T-cell (primary cell): ENCODE results near the gene PRIMA1. TPM values are rescaled to one million over a fixed set of nuclear protein-coding genes. Genes with fewer than 3 reads are reported as not detected.

Experiments
- ATAC-seq, 4 experiments: fragments of 200-7000 bp in 3 of 4; fragments of 150-1000 bp in 1 of 4; cut with Tn5 transposase; replicated peaks in 1 of 4; 1 replicate in 3 of 4; 2 replicates in 1 of 4; pipeline ENCODE4 v1.10.0; 2021; ENCODE audit warnings: moderate library complexity in 3 of 4, mild to moderate bottlenecking in 2 of 4, moderate number of reproducible peaks in 1 of 4
- CTCF ChIA-PET, 2 donors: fragments of 300-600 bp; sonication (Branson Sonifier 250); formaldehyde crosslinking; loops; one replicate each; lab custom pipeline; 2022; ENCODE audit warnings: antibody characterized with exemption in 2 of 2; lab: Charles Lee
- POLR2A ChIA-PET, 2 donors: fragments of 300-600 bp; sonication (Branson Sonifier 250); formaldehyde crosslinking; loops; one replicate each; lab custom pipeline; 2022; ENCODE audit warnings: antibody characterized with exemption in 2 of 2; lab: Charles Lee
- DNase-seq, 35 experiments: peaks; one replicate each; pipeline versions ENCODE4 v3.0.0 to v3.0.0-alpha.2; 2013 to 2023
- H3K27ac ChIP-seq: one replicate; pipeline ENCODE4 v1.5.1; 2013; ENCODE audit warnings: low read length
- H3K27me3 ChIP-seq, 2 experiments: replicated peaks in 1 of 2; 1 replicate in 1 of 2; 2 replicates in 1 of 2; pipeline versions ENCODE4 v1.6.1 to v1.7.0; 2013; ENCODE audit warnings: low read length in 1 of 2, mixed read lengths in 1 of 2; ENCODE audit not compliant: control insufficient read depth in 2 of 2, insufficient read depth in 2 of 2; ENCODE audit errors: extremely low read depth in 1 of 2
- H3K36me3 ChIP-seq, 2 donors: 1 replicate in 1 of 2; 2 replicates in 1 of 2; pipeline versions ENCODE4 v1.6.1 to v1.7.0; 2013; ENCODE audit warnings: low read length in 1 of 2; ENCODE audit not compliant: control insufficient read depth in 2 of 2, insufficient read depth in 1 of 2; ENCODE audit errors: extremely low read depth in 1 of 2
- H3K4me1 ChIP-seq, 2 experiments: 1 replicate in 1 of 2; 2 replicates in 1 of 2; pipeline versions ENCODE4 v1.6.1 to v1.7.0; 2013; ENCODE audit warnings: low read length in 2 of 2, mixed read lengths in 1 of 2; ENCODE audit not compliant: insufficient read depth in 2 of 2, control insufficient read depth in 1 of 2; ENCODE audit errors: extremely low read depth in 1 of 2
- H3K4me3 ChIP-seq, 2 donors: 1 replicate in 1 of 2; 2 replicates in 1 of 2; pipeline versions ENCODE4 v1.5.1 to v1.7.0; 2013; ENCODE audit warnings: mild to moderate bottlenecking in 2 of 2, low read length in 1 of 2, moderate library complexity in 1 of 2; ENCODE audit not compliant: control insufficient read depth in 1 of 2; ENCODE audit errors: extremely low read depth in 1 of 2
- H3K9me3 ChIP-seq: 2 replicates; pipeline ENCODE4 v1.7.0; 2013
- H3K27ac Mint-ChIP-seq, 2 donors: one replicate each; pipeline ENCODE4 v1.8.0; 2020 to 2021; ENCODE audit warnings: mild to moderate bottlenecking in 2 of 2, mixed read lengths in 2 of 2
- H3K27me3 Mint-ChIP-seq, 2 donors: one replicate each; pipeline ENCODE4 v1.8.0; 2021 to 2022; ENCODE audit warnings: mixed read lengths in 2 of 2
- H3K36me3 Mint-ChIP-seq: one replicate; pipeline ENCODE4 v1.8.0; 2021; ENCODE audit warnings: mixed read lengths
- H3K4me1 Mint-ChIP-seq, 3 donors: one replicate each; pipeline ENCODE4 v1.8.0; 2020 to 2022; ENCODE audit warnings: mixed read lengths in 3 of 3, mild to moderate bottlenecking in 1 of 3
- H3K4me3 Mint-ChIP-seq, 3 donors: one replicate each; pipeline ENCODE4 v1.8.0; 2020 to 2022; ENCODE audit warnings: mild to moderate bottlenecking in 3 of 3, mixed read lengths in 3 of 3, moderate library complexity in 3 of 3
- H3K9me3 Mint-ChIP-seq, 3 donors: one replicate each; pipeline ENCODE4 v1.8.0; 2020 to 2022; ENCODE audit warnings: mixed read lengths in 3 of 3
- WGBS: methylation state at CpG from one replicate; pipeline ENCODE4 v1.1.5; 2013; ENCODE audit warnings: missing lambda C conversion rate; ENCODE audit not compliant: insufficient coverage; 5-methylcytosine and 5-hydroxymethylcytosine counted together
- total RNA-seq, 35 experiments: library from RNA in 6 of 35; stranded (reverse) in 6 of 35; fragments of 120-200 nt in 1 of 35; gene quantifications; one replicate each; pipeline versions ENCODE4 v1.2.1 to v1.2.4 and lab custom pipeline; 2013 to 2026

The PRIMA1 gene
- total RNA-seq, 5 donors from 2014 or later (not counting 1 experiment from before 2014, with no cell fraction given): not detected

DNA sequence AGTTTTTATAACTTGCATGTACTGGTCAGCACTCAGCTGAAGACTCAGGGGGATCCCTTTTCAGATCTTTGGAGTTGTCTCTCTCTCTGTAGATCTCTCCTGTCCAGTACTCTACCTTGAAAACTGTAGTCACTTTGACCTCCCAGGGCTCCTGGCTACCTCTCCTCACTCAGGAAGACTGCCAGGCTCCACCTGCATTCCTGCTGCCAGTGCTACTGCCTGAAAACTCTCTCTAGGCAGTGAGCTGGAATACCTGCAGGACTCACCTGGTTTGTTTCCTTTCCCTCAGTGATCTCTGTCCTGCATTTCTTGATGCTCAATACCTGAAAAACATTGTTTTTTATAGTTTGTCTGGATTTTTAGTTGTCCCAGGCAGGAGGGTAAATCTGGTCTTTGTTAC lies 87.4 kb downstream of the PRIMA1 start:
- Mint-ChIP-seq H3K9me3 (peaks cover 11 to 24% (median 13%) of the 10 kb centered on the region in 3 donors), H3K4me3 (no peak overlapping the region)
- no peak overlapping the region for H3K27ac ChIP-seq

DNA sequence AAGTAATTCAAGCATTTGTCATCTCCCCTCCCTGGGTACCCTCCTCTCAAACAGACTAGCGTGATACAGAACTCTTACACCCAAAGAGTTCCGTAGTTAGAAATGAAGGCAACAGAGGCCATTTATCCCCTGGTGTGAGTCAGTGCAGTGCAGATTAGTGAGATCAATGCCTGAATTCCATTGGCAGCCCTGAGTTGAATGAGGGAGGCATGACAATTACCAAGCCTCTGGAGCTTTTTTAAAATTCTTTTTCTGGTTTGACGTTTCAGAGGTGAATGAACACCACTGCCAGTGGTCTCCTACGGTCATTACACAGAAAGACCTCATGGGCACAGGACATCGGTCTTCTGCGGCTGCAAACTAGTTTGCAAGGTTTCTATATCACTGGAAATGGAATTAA lies 94.4 kb downstream of the PRIMA1 start:
- Histone ChIP-seq H3K36me3 (no peaks in the 10 kb centered on the region), H3K4me3 (no peak overlapping the region), H3K27ac (no peak overlapping the region), H3K4me1 (no peaks in the 10 kb centered on the region), H3K27me3 (peaks cover 0 to 3% of the 10 kb centered on the region in 2 experiments), H3K9me3 (no peaks in the 10 kb centered on the region)
- no peak overlapping the region for H3K27ac Mint-ChIP-seq
- ATAC-seq (no peak), DNase-seq (no peak)
- H3K9me3 Mint-ChIP-seq: peaks cover 3 to 8% (median 5%) of the 10 kb centered on the region in 3 donors
- no peaks in the 10 kb centered on the region for H3K36me3 Mint-ChIP-seq
- H3K4me3 Mint-ChIP-seq: no peak overlapping the region
- POLR2A ChIA-PET: no interaction called here
- WGBS: no CpG with 5 or more reads among the region's 6 CpGs
- H3K27me3 Mint-ChIP-seq: peaks cover 8 to 14% of the 10 kb centered on the region in 2 donors
- H3K4me1 Mint-ChIP-seq: no peaks in the 10 kb centered on the region
- CTCF ChIA-PET: no interaction called here

More for the DNA sequence above, 87.4 kb downstream of the PRIMA1 start:
- Histone ChIP-seq H3K36me3 (no peaks in the 10 kb centered on the region), H3K4me1 (no peaks in the 10 kb centered on the region), H3K4me3 (no peak overlapping the region), H3K9me3 (no peaks in the 10 kb centered on the region), H3K27me3 (peaks cover 0 to 17% of the 10 kb centered on the region in 2 experiments)
- no peak overlapping the region for H3K27ac Mint-ChIP-seq
- DNase-seq: no peak
- CTCF ChIA-PET: no interaction called here
- peaks cover 20 to 33% of the 10 kb centered on the region in 2 donors for H3K27me3 Mint-ChIP-seq
- POLR2A ChIA-PET: interaction anchor here in 1 of 2 donors (0.7 kb wide), 1 partner anchor 21 kb away, joined by 4 read pairs; no protein-coding TSS in a partner anchor
- H3K36me3 Mint-ChIP-seq: no peaks in the 10 kb centered on the region
- no peak for ATAC-seq
- H3K4me1 Mint-ChIP-seq: no peaks in the 10 kb centered on the region

DNA sequence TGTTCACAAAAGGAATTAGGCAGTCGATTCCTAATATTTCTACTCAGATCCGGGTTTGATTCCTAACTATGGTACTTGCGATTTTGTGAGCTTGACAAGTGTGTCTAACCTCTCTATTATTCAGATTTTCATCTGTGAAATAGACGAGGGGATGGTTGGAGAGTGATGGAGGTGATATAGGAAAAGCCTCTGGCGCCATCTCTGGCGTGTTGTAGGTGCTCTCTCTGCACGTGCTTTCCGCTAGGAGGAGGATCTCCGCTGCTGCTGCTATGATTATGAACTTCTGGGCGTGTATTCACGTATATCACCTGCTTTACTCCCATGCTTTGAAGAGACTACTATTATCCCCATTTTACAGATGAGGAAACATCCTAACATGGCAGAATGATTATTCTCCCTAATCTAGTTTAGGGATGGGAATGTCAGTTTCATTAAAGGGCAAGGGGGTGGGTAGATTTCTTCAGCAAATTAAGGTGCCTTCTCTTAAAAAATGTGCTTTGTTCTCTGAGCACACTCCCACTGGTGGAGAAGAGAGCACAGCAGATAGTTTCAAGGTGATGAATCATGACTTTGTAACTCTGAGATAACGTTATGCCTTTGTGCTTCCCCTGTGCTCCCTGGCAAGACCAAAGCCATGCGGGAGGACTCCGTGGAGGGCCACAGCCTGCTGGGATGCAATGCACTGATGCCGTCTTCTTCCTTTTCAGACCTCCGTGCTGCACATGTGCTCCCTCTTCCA lies 97.1 kb downstream of the PRIMA1 start:
- peaks cover 25 to 28% of the 10 kb centered on the region in 2 donors for H3K27me3 Mint-ChIP-seq
- Histone ChIP-seq H3K4me1 (no peaks in the 10 kb centered on the region), H3K4me3 (no peak overlapping the region), H3K27ac (no peak overlapping the region), H3K9me3 (no peaks in the 10 kb centered on the region), H3K36me3 (no peaks in the 10 kb centered on the region), H3K27me3 (peaks cover 5 to 6% of the 10 kb centered on the region in 2 experiments)
- ATAC-seq (no peak), DNase-seq (no peak)
- ChIA-PET POLR2A (no interaction called here), CTCF (no interaction called here)
- H3K36me3 Mint-ChIP-seq: no peaks in the 10 kb centered on the region
- peaks cover 0 to 8% (median 0%) of the 10 kb centered on the region in 3 donors for H3K9me3 Mint-ChIP-seq
- no peak overlapping the region for H3K4me3 Mint-ChIP-seq
- H3K27ac Mint-ChIP-seq: no peak overlapping the region
- no peaks in the 10 kb centered on the region for H3K4me1 Mint-ChIP-seq
- WGBS: 73% methylated on average over 9 of the region's 16 CpGs

DNA sequence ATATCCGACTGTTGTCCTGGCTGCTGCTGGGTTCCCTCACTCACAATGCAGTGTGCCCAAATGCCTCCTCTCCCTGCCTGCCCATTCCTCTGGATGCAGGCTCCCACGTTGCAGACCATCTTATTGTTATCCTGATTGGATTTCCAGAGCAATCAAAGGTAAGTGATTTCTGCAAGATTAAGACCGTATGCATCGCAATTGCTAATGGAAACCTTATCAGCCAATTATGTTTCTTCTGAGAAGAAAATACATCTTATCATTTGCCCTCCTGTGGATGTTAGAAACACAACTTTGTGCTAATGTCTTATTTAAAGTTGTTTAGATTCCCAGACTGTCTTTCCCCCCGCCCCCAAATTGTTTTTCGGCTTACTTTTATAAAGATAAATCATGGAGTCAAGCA lies 98.1 kb downstream of the PRIMA1 start:
- H3K4me1 ChIP-seq: no peaks in the 10 kb centered on the region
- no peak overlapping the region for H3K27ac ChIP-seq
- DNase-seq (no peak), ATAC-seq (no peak)
- no peaks in the 10 kb centered on the region for H3K36me3 ChIP-seq
- no peaks in the 10 kb centered on the region for H3K4me1 Mint-ChIP-seq
- no peak overlapping the region for H3K4me3 ChIP-seq
- peaks cover 5 to 6% of the 10 kb centered on the region in 2 experiments for H3K27me3 ChIP-seq
- no peak overlapping the region for H3K4me3 Mint-ChIP-seq
- H3K36me3 Mint-ChIP-seq: no peaks in the 10 kb centered on the region
- 67% methylated on average over 2 of the region's 6 CpGs for WGBS
- CTCF ChIA-PET: no interaction called here
- H3K9me3 ChIP-seq: no peaks in the 10 kb centered on the region
- peaks cover 22 to 36% of the 10 kb centered on the region in 2 donors for H3K27me3 Mint-ChIP-seq
- no peak overlapping the region for H3K27ac Mint-ChIP-seq
- POLR2A ChIA-PET: no interaction called here
- peaks cover 0 to 3% (median 0%) of the 10 kb centered on the region in 3 donors for H3K9me3 Mint-ChIP-seq

DNA sequence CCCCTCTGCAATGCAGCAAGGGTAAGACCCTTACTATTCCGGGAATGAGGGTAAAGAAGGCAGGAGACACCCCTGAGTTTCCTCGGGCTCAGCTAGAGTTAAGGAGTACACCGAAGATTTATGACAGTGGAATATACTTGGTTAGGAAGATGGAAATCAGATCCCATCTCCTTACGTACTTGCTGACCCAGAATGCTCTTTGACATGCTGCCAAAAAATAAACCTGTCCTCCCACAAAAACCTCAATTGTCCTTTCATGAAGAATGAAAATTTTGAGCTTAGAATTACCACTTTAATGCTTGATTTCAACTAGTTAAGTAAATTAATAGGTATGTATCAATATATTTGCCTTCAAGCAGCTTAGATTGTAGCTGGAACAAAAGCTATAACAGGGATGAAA lies 99.5 kb downstream of the PRIMA1 start:
- POLR2A ChIA-PET: no interaction called here

DNA sequence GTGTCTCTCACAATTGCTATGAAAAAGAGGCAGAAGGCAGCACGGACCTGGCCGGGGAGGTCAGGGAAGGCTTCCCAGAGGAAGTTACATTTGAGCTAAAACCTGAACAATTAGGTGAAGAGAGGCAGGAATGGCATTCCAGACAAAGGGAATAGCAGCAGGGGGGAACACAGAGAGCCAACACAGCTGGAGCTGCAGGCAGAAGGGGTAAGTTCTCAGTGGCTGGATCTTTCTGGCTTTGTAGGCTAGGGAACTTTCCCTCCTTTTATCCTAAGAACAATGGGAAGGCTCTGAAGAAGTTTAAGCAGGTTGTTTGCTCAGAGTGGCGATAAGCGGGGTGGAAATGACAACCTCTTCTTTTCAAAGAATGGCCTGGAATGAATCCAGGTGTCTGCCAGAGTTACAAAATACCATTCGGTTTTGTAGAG lies 100.0 kb downstream of the PRIMA1 start:
- no peaks in the 10 kb centered on the region for H3K36me3 ChIP-seq
- H3K4me1 ChIP-seq: no peaks in the 10 kb centered on the region
- no peak overlapping the region for H3K4me3 Mint-ChIP-seq
- ChIA-PET CTCF (no interaction called here), POLR2A (no interaction called here)
- WGBS: 50% methylated on average over 3 of the region's 5 CpGs
- H3K27me3 Mint-ChIP-seq: peaks cover 23 to 34% of the 10 kb centered on the region in 2 donors
- H3K9me3 Mint-ChIP-seq: no peaks in the 10 kb centered on the region
- DNase-seq (no peak), ATAC-seq (no peak)
- H3K4me3 ChIP-seq: no peak overlapping the region
- H3K27ac Mint-ChIP-seq: no peak overlapping the region
- no peaks in the 10 kb centered on the region for H3K4me1 Mint-ChIP-seq
- H3K27me3 ChIP-seq: peaks cover 5 to 6% of the 10 kb centered on the region in 2 experiments
- H3K27ac ChIP-seq: no peak overlapping the region
- H3K36me3 Mint-ChIP-seq: no peaks in the 10 kb centered on the region
- H3K9me3 ChIP-seq: no peaks in the 10 kb centered on the region

More for the DNA sequence above, 99.5 kb downstream of the PRIMA1 start:
- H3K27ac Mint-ChIP-seq: no peak overlapping the region
- no CpG with 5 or more reads among the region's 4 CpGs for WGBS
- no peaks in the 10 kb centered on the region for H3K9me3 Mint-ChIP-seq
- no peak overlapping the region for H3K4me3 Mint-ChIP-seq
- H3K4me1 Mint-ChIP-seq: no peaks in the 10 kb centered on the region
- H3K27me3 ChIP-seq: peaks cover 5 to 6% of the 10 kb centered on the region in 2 experiments
- no peaks in the 10 kb centered on the region for H3K4me1 ChIP-seq
- ATAC-seq (no peak), DNase-seq (no peak)
- peaks cover 23 to 34% of the 10 kb centered on the region in 2 donors for H3K27me3 Mint-ChIP-seq
- no peaks in the 10 kb centered on the region for H3K36me3 Mint-ChIP-seq
- no peaks in the 10 kb centered on the region for H3K36me3 ChIP-seq
- H3K9me3 ChIP-seq: no peaks in the 10 kb centered on the region
- H3K27ac ChIP-seq: no peak overlapping the region
- no peak overlapping the region for H3K4me3 ChIP-seq
- CTCF ChIA-PET: no interaction called here
